GM12878 (cell line): ENCODE data around the gene GTPBP4. TPM values are rescaled to one million over a fixed set of nuclear protein-coding genes. Genes with fewer than 3 reads are reported as not detected.

Experiments
- ATAC-seq: fragments of 200-7000 bp; cut with Tn5 transposase; 3 replicates; pipeline ENCODE4 v1.9.1; 2020; ENCODE audit warnings: mild to moderate bottlenecking, moderate library complexity
- BruUV-seq: library from RNA; stranded (reverse); fragments of 400-500 nt; replicated peaks from 2 replicates; lab custom pipeline; 2021; lab: Mats Ljungman, UMichigan
- CTCF ChIA-PET: fragments of 300-600 bp; sonication (Branson Sonifier 250); formaldehyde crosslinking; extraction: SDS; loops from one replicate; lab custom pipeline; 2021; ENCODE audit warnings: inconsistent platforms; lab: Yijun Ruan, JAX
- POLR2A ChIA-PET: fragments of 350-600 bp; formaldehyde crosslinking; extraction: SDS; loops from one replicate; lab custom pipeline; 2021; ENCODE audit warnings: inconsistent platforms; lab: Charles Lee
- RAD21 ChIA-PET: fragments of 300-600 bp; sonication (Branson Sonifier 250); formaldehyde crosslinking; loops from one replicate; lab custom pipeline; 2023; ENCODE audit warnings: antibody characterized with exemption; ENCODE audit not compliant: unreplicated experiment; lab: Charles Lee
- SMC1A ChIA-PET: fragments of 300-600 bp; sonication (Branson Sonifier 250); formaldehyde crosslinking; loops from one replicate; lab custom pipeline; 2023; ENCODE audit not compliant: unreplicated experiment, uncharacterized antibody; lab: Charles Lee
- DNase-seq: peaks from one replicate; pipeline ENCODE4 v3.0.0-alpha.2; 2011; ENCODE audit warnings: low read depth, low spot score
- FAIRE-seq: peaks from 3 replicates; lab custom pipeline; 2011; peaks lifted over from hg19 to GRCh38; lab: Jason Lieb, UNC
- H2AFZ ChIP-seq: 2 replicates; pipeline ENCODE4 v1.6.0; 2011; ENCODE audit warnings: low read depth, low read length, control low read depth; ENCODE audit not compliant: control insufficient read depth
- H3K27ac ChIP-seq: 2 replicates; pipeline ENCODE4 v1.5.1; 2011; ENCODE audit warnings: control low read depth; ENCODE audit not compliant: control insufficient read depth, insufficient read depth
- H3K27me3 ChIP-seq, 2 experiments: replicated peaks in 1 of 2; 2 replicates each; pipeline versions ENCODE4 v1.6.0 to v1.6.1; 2011; ENCODE audit warnings: low read length in 1 of 2; ENCODE audit not compliant: control insufficient read depth in 2 of 2, insufficient read depth in 2 of 2
- H3K36me3 ChIP-seq, 2 experiments: 2 replicates each; pipeline ENCODE4 v1.5.1; 2011; ENCODE audit warnings: low read length in 1 of 2; ENCODE audit not compliant: control insufficient read depth in 2 of 2, insufficient read depth in 2 of 2
- H3K4me1 ChIP-seq: 2 replicates; pipeline ENCODE4 v1.6.1; 2011; ENCODE audit warnings: mild to moderate bottlenecking, low read length, moderate library complexity, mixed read lengths; ENCODE audit not compliant: control insufficient read depth, insufficient read depth
- H3K4me2 ChIP-seq: 2 replicates; pipeline ENCODE4 v1.6.0; 2011; ENCODE audit warnings: control low read depth; ENCODE audit not compliant: control insufficient read depth, insufficient read depth
- H3K4me3 ChIP-seq: fragments of 200-600 bp; sonication (generic); 2 replicates; pipeline ENCODE4 v1.5.1; 2016
- H3K79me2 ChIP-seq: 2 replicates; pipeline ENCODE4 v1.6.0; 2011; ENCODE audit warnings: low read length; ENCODE audit not compliant: control insufficient read depth, insufficient read depth
- H3K9ac ChIP-seq: 2 replicates; pipeline ENCODE4 v1.8.0; 2011; ENCODE audit warnings: low read length, control low read depth, mixed read lengths; ENCODE audit not compliant: control insufficient read depth, insufficient read depth
- H3K9me3 ChIP-seq: replicated peaks from 3 replicates; pipeline ENCODE4 v1.5.1; 2011; ENCODE audit warnings: mild to moderate bottlenecking, low read length; ENCODE audit not compliant: control insufficient read depth, insufficient read depth
- H4K20me1 ChIP-seq: 2 replicates; pipeline ENCODE4 v1.6.0; 2011; ENCODE audit not compliant: control insufficient read depth, insufficient read depth
- CBX5 ChIP-seq: sonication (generic); IDR thresholded peaks from 2 replicates; pipeline ENCODE4 v1.6.1; 2016; ENCODE audit warnings: low read depth, moderate library complexity, mild to moderate bottlenecking, inconsistent platforms
- NR2C1 ChIP-seq: fragments of 450-650 bp; IDR thresholded peaks from 2 replicates; pipeline ENCODE4 v1.6.1; 2017; ENCODE audit warnings: antibody characterized with exemption, mild to moderate bottlenecking, moderate library complexity
- SIX5 ChIP-seq: IDR thresholded peaks from 2 replicates; pipeline ENCODE4 v1.6.1; 2011; ENCODE audit warnings: mild to moderate bottlenecking, low read depth, low read length, moderate library complexity; ENCODE audit not compliant: severe bottlenecking
- ZNF687 ChIP-seq: fragments of 450-650 bp; IDR thresholded peaks from 2 replicates; pipeline ENCODE4 v1.6.1; 2017; ENCODE audit warnings: mild to moderate bottlenecking, moderate library complexity
- WGBS: methylation state at CpG from one replicate; pipeline ENCODE4 v1.1.6; 2016; ENCODE audit warnings: low lambda C conversion rate; ENCODE audit not compliant: insufficient replicate concordance, insufficient coverage; ENCODE audit errors: missing lambda C conversion rate; 5-methylcytosine and 5-hydroxymethylcytosine counted together
- in situ Hi-C: fragments of 300-500 bp; cut with MboI; formaldehyde crosslinking; loops from 9 replicates; pipeline ENCODE4 v1.14.3; 2018; ENCODE audit warnings: mixed read lengths
- intact Hi-C: fragments of 100-400 bp; cut with micrococcal nuclease; formaldehyde crosslinking; loops from one replicate; pipeline ENCODE4 v1.14.2; 2022; ENCODE audit not compliant: unreplicated experiment
- polyA plus RNA-seq, 11 experiments: library from polyadenylated mRNA; depleted of rRNA in 4 of 11; unstranded in 6 of 11; stranded (reverse) in 5 of 11; fragments of >200 nt; fragmentation: Nextera tagmentation in 4 of 11; fragmentation: Illumina TruSeq in 1 of 11; extraction: Ambion mirVana in 4 of 11; extraction: Trizol in 1 of 11; gene quantifications; 1 replicate in 1 of 11; 2 replicates in 10 of 11; pipeline versions ENCODE4 v1.2.1 to v1.2.3, GENCODE V29; 2011 to 2016; ENCODE audit warnings: inconsistent platforms in 2 of 11, missing spikeins in 2 of 11, low read depth in 1 of 11
- total RNA-seq, 4 experiments: library from RNA; depleted of rRNA in 3 of 4; stranded (reverse); fragments of >200 nt in 3 of 4; fragmentation: Illumina TruSeq in 1 of 4; extraction: Trizol in 1 of 4; gene quantifications; 2 replicates each; pipeline versions ENCODE4 v1.2.1 to v1.2.3, GENCODE V29; 2013 to 2021
- TF ChIP-seq, protein P1 (sequence below): IDR thresholded peaks from 2 replicates; pipeline ENCODE4 v1.6.1; 2011; ENCODE audit warnings: low read depth, low read length, improper control_type of control experiment, borderline replicate concordance
- TF ChIP-seq, protein P2 (sequence below): IDR thresholded peaks from 2 replicates; pipeline ENCODE4 v1.6.1; 2012; ENCODE audit warnings: mild to moderate bottlenecking, low read depth, low read length

GTPBP4 gene
- total and polyA plus RNA-seq, 10 of the 15 experiments (the other 5 are each of a cell fraction or from before 2014, with no cell fraction given), result 58.5 to 118 (median 71.4) TPM

DNA sequence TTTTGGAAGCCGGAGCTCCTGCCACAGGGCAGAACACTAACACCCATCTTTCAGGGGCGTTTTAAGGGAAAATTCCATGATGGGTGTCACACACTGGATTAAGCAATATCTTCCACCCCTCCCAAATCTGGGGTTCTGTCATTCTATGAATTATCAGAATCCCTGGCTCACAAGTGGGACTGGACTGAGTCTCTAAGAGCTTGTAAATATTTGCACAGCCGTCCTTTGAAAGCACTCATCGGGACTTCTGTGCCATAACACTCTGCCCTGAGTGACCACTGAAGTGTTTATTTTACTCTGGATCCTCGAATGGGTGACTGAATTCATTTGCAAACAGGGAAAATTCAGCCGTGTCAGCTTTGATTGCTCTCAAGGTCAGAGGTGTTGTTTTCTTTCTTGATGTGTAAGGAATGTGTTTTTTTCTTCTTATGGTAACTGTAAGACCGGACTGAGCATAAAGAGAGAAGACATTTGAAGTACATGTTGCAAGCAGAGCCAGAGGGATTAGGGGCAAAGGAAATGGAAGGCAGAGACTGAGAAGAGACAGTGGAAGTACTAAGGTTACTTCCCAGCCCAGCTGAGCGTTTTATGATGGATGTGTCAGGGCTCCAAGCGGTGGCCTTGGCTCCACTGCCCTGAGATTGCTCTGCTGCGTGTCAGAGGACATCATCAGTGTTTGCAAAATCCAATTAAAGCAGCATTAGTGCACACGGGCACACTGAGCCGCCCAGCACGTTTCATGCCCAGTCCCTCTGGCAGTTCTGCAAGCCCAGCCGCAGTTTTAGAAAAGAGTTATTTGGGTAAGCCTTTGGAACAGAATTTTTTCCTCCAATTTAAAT lies 17.7 kb upstream of the GTPBP4 start:
- BruUV-seq, result no TSS peak
- intact Hi-C loops, result no loop called here
- ChIA-PET POLR2A (interaction anchor here (0.6 kb wide), 1 partner anchor 21 kb away, joined by 4 read pairs; no protein-coding TSS in a partner anchor), CTCF (no interaction called here), RAD21 (no interaction called here), SMC1A (interaction anchor here (0.7 to 1.2 kb wide), 2 partner anchors 13 to 34 kb away, joined by 3 read pairs; no protein-coding TSS in a partner anchor)
- peaks cover 19% of the 10 kb centered on the region for H3K4me1 ChIP-seq
- ATAC-seq, result no peak
- FAIRE-seq, result no peak
- H3K36me3 ChIP-seq, result no peaks in the 10 kb centered on the region
- no peak overlapping the region for H3K27ac ChIP-seq
- no peak overlapping the region for H3K9ac ChIP-seq
- H3K4me3 ChIP-seq, result no peak overlapping the region
- H4K20me1 ChIP-seq, result no peaks in the 10 kb centered on the region
- in situ Hi-C loops, result no loop called here
- peaks cover 2% of the 10 kb centered on the region; the same call in 2 of the 3 replicates for H3K9me3 ChIP-seq
- WGBS, result 30% methylated on average over 14 of the region's 14 CpGs
- H2AFZ ChIP-seq, result no peak overlapping the region
- no peaks in the 10 kb centered on the region for H3K27me3 ChIP-seq
- no peaks in the 10 kb centered on the region for H3K79me2 ChIP-seq
- DNase-seq, result no peak
- no peak overlapping the region for H3K4me2 ChIP-seq
- TF ChIP-seq CBX5 (no peak), SIX5 (no peak), ZNF687 (no peak), NR2C1 (no peak)
- TF ChIP-seq, protein P1, sequence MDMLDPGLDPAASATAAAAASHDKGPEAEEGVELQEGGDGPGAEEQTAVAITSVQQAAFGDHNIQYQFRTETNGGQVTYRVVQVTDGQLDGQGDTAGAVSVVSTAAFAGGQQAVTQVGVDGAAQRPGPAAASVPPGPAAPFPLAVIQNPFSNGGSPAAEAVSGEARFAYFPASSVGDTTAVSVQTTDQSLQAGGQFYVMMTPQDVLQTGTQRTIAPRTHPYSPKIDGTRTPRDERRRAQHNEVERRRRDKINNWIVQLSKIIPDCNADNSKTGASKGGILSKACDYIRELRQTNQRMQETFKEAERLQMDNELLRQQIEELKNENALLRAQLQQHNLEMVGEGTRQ, result no peak
- TF ChIP-seq, protein P2, sequence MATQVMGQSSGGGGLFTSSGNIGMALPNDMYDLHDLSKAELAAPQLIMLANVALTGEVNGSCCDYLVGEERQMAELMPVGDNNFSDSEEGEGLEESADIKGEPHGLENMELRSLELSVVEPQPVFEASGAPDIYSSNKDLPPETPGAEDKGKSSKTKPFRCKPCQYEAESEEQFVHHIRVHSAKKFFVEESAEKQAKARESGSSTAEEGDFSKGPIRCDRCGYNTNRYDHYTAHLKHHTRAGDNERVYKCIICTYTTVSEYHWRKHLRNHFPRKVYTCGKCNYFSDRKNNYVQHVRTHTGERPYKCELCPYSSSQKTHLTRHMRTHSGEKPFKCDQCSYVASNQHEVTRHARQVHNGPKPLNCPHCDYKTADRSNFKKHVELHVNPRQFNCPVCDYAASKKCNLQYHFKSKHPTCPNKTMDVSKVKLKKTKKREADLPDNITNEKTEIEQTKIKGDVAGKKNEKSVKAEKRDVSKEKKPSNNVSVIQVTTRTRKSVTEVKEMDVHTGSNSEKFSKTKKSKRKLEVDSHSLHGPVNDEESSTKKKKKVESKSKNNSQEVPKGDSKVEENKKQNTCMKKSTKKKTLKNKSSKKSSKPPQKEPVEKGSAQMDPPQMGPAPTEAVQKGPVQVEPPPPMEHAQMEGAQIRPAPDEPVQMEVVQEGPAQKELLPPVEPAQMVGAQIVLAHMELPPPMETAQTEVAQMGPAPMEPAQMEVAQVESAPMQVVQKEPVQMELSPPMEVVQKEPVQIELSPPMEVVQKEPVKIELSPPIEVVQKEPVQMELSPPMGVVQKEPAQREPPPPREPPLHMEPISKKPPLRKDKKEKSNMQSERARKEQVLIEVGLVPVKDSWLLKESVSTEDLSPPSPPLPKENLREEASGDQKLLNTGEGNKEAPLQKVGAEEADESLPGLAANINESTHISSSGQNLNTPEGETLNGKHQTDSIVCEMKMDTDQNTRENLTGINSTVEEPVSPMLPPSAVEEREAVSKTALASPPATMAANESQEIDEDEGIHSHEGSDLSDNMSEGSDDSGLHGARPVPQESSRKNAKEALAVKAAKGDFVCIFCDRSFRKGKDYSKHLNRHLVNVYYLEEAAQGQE, result no peak
